Measurements from ENCODE around the gene ARSD.

The ARSD gene

DNA sequence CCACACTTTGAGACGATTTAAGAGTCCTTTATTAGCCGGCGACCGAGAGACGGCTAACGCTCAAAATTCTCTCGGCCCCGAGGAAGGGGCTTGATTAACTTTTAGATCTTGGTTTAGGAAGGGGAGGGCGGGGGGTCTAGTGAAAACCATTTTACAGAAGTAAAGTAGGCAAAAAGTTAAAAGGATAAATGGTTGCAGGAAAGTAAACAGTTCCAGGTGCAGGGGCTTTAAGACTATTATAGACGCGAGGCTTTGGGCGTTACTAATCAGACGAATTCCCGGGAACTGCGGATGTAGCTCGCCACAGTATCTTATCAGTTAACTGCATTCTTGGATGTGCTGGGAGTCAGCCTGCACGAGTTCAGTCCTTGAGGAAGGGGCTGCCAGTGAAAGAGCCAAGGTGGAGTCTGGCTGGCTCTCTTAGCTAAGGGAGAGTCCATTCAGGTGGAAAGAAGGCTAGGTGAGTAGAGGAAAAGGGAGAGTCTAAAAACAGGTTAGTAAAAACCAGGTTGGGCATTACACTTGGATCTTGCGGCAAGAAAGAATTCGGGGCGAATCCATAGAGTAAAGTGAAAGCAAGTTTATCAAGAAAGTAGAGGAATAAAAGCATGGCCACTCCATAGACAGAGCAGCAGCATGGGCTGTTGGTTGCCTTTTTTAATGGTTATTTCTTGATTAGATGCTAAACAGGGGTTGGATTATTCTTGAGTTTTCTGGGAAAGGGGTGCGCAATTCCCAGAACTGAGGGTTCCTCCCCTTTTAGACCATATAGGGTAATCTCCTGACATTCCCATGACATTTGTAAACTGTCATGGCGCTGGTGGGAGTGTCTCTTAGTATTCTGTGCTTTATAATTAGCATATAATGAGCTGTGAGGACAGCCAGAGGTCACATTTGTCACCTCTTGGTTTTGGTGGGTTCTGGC lies 38.3 kb downstream of the ARSD start:
- DNase-seq: peak; percentile 82

DNA sequence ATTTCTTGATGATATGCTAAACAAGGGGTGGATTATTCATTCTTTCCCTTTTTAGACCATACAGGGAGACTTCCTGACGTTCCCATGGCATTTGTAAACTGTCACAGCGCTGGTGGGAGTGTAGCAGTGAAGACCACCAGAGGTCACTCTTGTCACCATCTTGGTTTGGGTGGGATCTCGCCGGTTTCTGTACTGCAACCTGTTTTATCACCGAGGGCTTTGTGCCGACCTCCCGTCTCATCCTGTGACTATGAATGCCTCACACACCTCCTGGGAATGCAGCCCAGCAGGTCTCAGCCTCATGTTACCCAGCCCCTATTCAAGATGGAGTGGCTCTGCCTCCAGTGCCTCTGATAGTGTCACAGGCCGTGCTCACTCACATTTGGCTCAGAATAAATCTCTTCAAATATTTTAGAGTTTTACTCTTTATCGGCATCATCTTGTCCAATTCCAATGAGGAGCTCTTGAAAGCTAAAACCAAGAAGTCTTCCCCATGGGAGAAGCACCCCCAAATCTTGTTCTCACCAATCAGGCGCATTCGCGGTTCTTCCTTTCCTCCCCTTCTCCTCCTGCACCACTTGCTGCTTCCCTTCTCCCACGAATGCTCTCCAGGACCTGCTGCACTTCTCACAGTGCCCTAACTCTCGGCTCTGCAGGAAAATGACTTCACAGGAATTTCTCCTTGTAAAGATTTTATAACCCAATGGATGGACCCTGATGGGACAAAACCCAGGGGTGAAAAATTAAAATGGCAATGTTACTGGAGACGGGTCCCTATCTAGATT lies 39.2 kb downstream of the ARSD start:
- DNase-seq: peak; percentile 68

DNA sequence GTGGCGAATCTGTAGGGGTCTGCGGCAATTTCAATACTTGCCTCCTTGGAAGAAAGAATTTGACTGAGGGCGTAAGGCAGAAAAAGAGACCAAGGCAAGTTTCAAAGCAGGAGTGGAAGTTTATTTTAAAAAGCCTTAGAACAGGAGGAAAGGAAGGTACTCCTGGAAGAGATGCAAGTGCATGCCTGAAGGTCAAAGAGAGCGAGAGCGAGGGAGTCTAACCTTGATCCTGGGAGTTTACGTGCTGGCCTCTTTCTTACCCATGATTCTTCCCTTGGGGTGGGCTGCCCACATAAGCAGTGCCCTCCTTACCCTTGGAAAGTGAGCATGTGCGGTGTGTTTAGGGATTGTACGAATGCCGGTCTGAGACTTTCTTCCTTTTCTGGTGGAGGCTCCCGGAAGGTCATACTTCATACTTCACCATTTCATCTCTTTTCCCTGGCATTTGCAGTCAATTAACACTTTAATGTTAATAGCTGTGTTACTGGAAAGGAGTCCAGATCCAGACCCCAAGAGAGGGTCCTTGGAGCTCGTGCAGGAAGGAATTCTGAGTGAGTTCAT lies 40.0 kb downstream of the ARSD start:
- no peak for DNase-seq

DNA sequence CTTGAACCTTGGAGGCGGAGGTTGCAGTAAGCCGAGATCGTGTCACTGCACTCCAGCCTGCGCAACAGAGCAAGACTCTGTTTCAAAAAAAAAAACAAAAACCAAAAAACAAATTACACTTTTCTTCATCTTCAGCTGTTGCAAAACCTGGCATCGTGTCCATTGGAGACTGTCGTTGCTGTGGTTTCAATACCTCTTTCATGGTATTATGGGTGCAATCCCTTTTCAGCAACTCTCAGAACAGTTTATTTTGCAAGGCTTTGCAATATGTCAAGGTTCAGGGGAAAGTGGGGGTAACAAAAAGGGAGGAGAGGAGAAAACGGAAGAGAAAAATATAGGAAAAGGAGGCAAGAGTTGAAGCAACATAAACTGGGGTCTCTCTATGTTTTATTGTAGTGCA lies 40.8 kb downstream of the ARSD start:
- no peak for DNase-seq

DNA sequence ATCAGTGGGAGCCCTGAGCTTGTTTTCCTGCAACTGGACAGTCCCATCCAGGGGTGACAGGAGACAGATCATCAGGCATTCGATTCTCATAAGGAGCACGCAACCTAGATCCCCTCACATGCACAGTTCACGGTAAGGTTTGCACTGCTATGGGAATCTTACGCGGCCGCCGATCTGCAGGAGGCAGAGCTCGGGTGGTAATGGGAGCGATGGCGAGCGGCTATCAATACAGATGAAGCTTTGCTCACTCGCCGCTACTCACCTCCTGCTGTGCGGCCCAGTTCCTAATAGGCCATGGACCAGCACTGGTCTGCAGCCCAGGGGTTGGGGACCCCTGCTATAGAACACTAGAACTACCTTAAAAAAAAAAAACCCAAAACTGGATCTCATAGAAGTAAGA lies 45.4 kb downstream of the ARSD start:
- DNase-seq: no peak

DNA sequence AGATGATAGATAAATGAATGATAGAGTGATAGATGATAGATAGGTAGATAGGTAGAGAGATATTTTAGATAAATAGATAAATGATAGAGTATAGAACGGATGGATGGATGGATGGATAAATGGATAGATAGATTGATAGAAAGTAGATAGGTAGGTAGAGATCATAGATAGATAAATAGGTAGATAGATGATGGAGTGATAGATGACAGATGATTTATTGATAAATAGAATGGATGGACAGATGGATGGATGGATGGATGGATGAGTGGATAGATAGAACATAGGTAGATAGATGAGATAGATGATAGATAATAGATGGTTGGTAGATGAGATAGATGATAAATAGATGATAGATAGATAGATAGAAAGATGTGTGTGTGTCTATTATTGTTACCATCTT lies 49.5 kb downstream of the ARSD start:
- DNase-seq: no peak

DNA sequence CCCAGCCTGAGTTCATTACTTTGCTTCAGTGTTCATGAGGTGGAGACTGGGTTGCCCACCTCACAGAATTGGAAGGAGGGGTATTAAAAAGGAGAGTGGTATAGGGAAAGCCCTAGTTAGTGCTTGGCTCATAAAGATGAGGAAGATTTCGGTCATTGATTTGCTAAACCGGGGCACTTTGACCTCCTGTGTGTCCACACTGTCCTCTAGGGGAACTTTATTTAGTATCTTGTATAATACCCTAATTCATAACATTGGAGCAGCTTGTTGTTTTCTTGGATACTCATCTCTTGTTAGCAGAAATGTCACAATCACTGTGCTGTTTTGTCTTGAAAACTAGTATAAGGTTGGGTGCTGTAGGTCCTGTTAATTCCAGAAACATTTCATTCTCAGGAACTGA lies 50.6 kb downstream of the ARSD start:
- DNase-seq: no peak

DNA sequence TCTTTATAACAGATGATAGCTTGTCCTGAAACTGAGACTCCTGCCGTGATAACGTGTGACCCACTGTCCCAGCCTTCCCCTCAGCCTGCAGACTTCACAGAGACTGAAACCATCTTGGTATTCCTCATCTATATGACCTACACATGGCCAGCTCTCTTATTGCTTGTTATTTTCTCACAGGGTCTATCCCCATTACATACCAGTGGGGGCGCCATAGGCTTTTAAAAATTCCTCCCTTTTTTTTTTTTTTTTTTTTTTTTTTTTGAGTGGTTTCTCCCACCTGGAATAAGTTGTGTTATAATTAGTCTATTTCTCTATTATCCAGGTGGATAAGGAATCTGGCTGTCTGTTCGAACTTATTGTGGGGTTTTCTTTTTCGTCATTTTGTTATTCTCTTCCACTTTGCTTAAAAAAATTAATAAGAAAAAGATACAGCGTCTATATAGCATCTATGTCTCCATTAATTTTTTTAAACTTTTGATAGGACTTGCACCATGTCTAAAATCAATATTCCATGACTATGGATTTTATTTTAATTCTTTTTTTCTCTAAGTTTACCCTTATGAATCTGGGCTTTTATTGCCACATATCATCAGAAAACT lies 53.2 kb downstream of the ARSD start:
- DNase-seq: peak; percentile 35

DNA sequence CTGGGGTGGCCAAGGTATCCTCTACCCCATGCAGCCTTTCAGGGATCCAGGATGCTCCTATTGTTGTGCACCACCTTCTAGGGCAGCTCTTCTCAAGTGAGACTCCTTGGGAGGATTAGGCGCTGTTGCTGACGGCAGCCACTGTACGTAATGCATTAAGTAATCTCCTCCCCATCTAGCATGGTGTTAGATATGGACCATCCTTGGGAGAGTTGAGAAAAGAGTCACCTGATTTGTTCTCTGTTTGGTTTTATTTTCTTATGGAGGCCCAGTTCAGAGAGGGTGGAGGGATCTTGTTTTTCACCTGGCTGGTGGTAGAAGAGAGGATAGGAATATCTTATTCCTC lies 54.0 kb downstream of the ARSD start:
- no peak for DNase-seq

DNA sequence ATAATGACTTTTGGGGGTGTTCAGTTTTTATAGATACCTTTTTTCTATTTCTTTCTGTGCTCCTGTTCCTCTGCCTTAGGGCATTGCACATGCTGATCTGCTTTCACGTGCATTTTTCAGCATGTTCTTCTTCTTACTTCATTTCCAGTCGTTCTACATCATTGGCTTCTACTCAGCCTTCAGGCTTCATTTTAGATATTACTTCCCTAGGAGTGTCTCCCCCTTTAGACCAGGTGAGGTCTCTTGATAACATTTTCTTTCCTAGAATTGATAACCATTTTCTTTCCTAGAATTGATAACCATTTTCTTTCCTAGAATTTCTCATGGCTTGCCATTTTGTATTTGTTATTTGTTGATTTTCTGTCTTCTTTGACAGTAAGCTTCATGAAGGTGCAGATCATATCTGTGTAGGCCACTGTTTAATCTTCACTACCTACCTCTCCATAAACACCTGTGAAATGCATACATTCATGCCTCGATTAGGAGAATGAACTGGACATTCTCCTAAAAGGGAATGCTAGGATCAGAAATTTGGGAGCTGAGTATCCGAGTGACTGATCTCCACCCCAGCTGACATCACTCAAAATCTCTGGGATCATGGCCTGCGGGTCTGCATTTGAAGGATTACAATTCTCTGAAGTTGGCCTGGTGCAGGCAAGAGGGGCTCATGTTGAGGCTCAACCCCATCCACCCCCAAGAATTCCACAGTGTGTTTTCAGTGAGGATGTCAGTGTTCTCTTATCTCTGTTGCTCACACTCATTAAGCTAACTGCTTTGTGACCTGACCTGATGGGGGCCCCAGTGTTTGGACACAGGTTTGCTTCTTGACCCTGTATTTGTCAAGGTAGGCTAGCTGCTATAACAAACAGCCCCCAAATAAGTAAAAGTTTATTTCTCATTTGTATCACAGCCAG lies 54.7 kb downstream of the ARSD start:
- DNase-seq: peak; percentile 42

DNA sequence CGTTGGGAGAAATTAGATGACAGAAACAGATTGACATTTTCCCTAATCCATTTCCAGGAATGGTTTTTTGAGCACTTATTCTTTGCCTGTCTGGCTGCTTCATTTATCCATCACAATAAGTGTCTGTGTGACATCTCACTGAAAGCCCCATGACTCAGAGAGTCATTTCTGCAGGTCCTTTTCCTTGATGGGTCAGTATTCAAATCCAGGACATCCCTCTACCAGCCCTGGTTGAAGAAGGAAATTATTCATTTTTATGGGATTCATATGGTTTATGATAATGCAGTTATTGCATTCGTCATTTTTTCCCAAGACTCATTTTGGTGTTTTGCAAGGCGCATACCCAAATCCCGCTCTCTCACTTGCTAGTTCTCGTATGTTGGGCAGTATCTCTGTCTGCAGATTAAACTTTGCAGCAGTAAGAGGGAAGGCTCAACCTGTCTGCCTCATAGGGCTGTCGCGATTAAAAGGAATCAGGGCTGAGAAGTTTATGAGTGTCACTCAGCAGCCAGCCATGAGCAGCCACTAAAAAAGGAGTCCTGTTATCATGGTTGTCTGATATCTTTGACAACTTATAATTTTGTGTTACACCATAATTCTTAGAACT lies 56.4 kb downstream of the ARSD start:
- no peak for DNase-seq

DNA sequence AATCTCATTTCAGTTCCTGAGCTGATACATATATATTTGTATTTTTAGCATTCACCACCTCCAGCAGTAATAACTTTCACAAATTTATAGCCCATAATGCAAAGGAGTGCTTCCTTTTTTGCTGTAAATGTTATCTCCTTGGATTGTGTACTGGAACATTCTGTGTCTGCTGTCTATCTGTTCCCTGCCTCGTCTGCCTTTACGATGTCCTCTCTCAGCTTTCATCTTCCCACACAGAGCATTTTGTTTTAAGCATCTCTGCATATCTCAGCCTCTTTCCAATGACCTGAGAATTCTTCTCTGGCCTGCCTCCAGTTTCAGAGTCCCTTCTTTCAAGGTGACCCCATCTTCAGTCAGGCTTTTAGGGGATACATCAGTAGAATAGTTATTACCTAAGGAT lies 57.3 kb downstream of the ARSD start:
- DNase-seq: no peak

DNA sequence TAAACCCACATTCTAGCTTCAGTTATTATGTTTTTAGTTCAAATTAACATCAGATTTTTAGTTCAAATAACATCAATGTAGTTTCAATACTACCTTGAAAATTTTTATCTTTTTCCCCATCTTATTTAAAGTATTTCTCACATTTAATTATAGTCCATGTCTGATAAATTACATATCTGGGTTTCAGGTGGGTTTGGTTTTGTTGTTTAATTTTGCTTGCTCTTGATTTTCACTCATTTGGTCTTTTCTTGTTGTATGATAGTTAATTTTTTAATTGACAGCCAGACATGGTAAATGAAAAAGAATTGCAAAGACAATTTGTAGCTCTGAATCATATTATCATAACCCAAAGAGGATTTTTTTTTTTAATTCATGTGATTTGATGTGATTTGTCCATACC lies 58.5 kb downstream of the ARSD start:
- DNase-seq: no peak

DNA sequence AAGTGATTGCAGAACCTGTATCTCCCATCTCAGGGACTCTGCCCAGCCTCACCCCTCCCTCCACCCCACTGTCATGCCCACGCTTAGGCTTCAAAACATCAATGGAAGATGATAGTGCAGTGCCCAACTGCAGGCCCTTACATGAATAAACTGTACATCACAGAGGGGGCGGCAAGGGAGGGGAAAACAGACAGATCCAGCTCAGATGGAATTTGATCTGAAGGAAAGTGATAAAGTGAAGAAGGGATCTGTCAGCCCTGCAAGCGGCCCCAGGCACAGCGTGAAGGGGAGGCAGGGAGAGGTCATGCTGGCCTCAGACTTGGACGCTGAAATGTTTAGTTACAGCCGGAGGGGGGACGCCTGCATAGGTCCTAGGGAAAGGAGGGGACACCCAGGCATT lies 61.9 kb downstream of the ARSD start:
- DNase-seq: no peak

DNA sequence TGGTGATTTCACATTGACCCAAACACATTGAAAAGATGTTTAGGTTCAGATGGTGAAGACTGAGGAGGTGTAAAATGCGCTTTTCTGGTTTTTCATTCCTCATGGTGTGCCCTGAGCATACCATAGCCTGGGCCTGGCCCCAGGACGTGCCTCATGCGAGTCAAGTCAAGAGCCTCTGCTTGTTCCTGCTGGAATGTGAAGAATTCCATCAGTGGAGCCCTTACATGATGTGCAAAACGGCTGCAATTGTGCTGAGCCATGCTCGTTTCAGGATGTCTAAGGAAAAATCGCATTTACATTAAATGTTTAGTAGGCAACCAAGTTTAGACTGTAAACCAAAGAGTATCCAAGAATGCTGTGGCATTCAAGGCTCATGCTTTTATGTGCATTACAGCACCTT lies 65.5 kb downstream of the ARSD start:
- no peak for DNase-seq

DNA sequence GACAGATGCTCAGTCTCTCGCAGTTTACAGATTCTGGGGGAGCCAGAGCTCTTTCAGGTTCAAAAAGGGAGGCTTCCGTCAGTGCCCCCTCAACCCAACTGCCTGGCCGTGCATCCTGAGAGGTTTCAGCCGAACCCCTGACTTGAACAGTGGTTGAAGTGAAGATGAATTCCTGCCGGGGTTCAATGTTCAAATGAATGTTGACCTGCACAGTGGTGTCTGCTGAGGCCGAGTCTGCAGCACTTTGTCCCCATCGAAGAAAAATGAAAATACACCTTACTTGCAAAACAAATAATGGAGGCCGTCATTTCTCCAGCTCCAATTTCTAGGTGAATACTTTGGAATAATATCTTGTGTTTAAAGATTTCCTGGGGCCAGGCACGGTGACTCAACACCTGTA lies 66.7 kb downstream of the ARSD start:
- no peak for DNase-seq

DNA sequence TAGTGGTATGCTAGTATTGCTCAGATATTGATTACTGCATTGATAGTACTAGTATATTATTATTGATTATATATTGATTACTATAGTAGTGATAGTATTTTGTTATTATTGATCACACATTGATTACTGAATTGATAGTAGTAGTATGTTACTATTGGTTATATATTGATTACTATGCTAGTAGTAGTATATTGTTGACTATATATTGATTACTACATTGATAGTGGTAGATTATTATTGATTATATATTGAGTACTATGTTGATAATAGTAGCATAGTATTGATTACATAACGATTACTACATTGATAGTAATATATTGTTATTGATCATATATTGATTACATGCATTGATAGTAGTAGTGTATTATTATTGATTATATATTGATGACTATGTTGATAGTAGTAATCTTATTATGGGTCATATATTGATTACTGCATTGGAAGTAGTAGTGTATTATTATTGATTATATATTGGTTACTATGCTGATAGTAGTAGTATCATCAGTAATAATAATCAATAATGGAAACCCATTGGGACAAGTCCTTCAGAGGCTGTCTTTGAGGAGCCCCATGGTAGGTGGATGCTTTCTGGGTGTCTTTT lies 69.8 kb downstream of the ARSD start:
- DNase-seq: no peak

DNA sequence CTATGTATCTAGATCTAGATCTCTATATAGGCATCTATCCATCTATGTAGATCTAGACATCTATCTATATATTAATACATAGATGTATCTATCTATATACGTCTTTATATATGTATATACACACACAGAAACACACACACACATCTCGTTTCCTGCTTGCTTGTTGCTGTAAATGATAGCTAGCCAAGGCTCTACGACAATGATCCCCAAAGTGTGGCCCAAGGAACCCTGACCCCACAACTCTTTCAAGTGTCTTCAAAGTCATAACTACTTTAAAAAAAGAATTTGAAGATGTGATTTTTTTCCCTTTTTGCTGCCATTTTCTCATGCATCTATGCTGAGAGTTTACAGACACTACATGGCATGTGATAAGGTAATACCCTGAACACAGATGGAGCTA lies 71.6 kb downstream of the ARSD start:
- DNase-seq: no peak

DNA sequence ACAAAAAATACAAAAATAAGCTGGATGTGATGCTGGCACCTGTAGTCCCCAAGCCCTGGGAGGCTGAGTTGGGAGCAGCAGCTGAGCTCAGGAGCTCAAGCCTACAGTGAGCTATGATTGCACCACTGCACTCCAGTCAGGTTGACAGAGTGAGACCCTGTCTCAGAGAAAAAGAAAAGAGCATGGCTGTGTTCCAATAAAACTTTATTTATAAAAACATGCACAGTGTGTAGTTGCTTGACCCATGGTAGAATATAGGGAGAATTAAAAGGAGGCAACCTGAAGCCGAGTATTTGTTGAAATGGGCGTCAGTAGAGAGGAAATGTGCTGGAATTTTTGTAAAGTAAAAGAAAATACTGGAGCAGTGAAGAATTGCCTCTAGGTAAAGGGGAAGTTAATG lies 73.4 kb downstream of the ARSD start:
- no peak for DNase-seq

DNA sequence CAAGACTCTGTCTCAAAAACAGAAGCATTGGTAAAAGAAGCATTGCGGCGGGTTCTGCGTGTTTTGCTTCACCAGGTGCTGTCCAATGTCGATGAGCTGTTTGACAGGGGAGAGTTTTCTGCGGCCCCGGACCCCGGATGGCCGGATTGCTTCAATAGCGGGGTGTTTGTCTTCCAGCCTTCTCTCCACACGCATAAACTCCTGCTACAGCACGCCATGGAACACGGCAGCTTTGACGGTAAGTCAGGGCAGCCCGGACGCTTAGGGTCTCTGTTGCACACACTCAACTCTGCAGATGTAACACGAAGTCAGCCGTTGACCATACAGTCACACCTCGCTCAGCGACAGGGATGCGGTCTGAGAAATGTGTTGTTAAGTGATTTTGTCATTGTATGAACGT lies 74.2 kb downstream of the ARSD start:
- no peak for DNase-seq

Data from OCI-M1 (cell line).